ENCODE results near the gene ZNF266.

The ZNF266 gene

GRCh38 chr19:9435279-9436268, at the start of gene ZNF266:
Gene ZNF266 (minus strand): TSS chr19:9435573. CDS start chr19:9420089, 15,484 bp downstream.
- peak; percentile 61 for TF ChIP-seq CTCF (IDR thresholded peaks at IDR 0.05; ENCODE audit: low read length, missing control alignments)
- DNase-seq (ENCODE audit: low read depth), result peak; percentile 94
- peak within 1 kb of the TSS; percentile 88 for H3K4me3 ChIP-seq (replicated peaks; ENCODE audit: low read depth, low read length)

- no peak overlapping the region for H3K4me3 ChIP-seq (replicated peaks; ENCODE audit: low read depth, low read length)
- no peak for TF ChIP-seq CTCF (IDR thresholded peaks at IDR 0.05; ENCODE audit: low read length, missing control alignments)
- DNase-seq (ENCODE audit: low read depth), result no peak
Measured at GRCh38 chr19:9485140-9485539, 49.8 kb upstream of the ZNF266 start.

- DNase-seq (ENCODE audit: low read depth), result no peak
- TF ChIP-seq CTCF (IDR thresholded peaks at IDR 0.05; ENCODE audit: low read length, missing control alignments), result no peak
Measured at GRCh38 chr19:9474975-9475374, 39.6 kb upstream of the ZNF266 start.

GRCh38 chr19:9467161-9467560, 31.8 kb upstream of the ZNF266 start:
- H3K4me3 ChIP-seq (replicated peaks; ENCODE audit: low read depth, low read length), result no peak overlapping the region
- no peak for DNase-seq (ENCODE audit: low read depth)
- TF ChIP-seq CTCF (IDR thresholded peaks at IDR 0.05; ENCODE audit: low read length, missing control alignments), result no peak

More at GRCh38 chr19:9474975-9475374, 39.6 kb upstream of the ZNF266 start:
- H3K4me3 ChIP-seq (replicated peaks; ENCODE audit: low read depth, low read length), result no peak overlapping the region

GRCh38 chr19:9461938-9462337, 26.6 kb upstream of the ZNF266 start:
- H3K4me3 ChIP-seq (replicated peaks; ENCODE audit: low read depth, low read length), result no peak overlapping the region
- no peak for TF ChIP-seq CTCF (IDR thresholded peaks at IDR 0.05; ENCODE audit: low read length, missing control alignments)
- no peak for DNase-seq (ENCODE audit: low read depth)

GRCh38 chr19:9456018-9456689, 20.8 kb upstream of the ZNF266 start:
- TF ChIP-seq CTCF (IDR thresholded peaks at IDR 0.05; ENCODE audit: low read length, missing control alignments), result no peak
- no peak for DNase-seq (ENCODE audit: low read depth)
- H3K4me3 ChIP-seq (replicated peaks; ENCODE audit: low read depth, low read length), result no peak overlapping the region

All from fibroblast of pulmonary artery (primary cell).